Left cardiac atrium (tissue), 4 donors: Measurements from ENCODE around the gene MRPL53. TPM values are rescaled to one million over a fixed set of nuclear protein-coding genes. Genes with fewer than 3 reads are reported as not detected.
"Not testable (repeated sequence)": the region's sequence is repeated elsewhere in the genome, so short reads cannot be mapped to it uniquely, and the experiment has no call there.

ENCODE experiments used
- ATAC-seq, 2 donors: fragments of 200-7000 bp; cut with Tn5 transposase; one replicate each; pipeline ENCODE4 v1.9.1; 2020; ENCODE audit warnings: mild to moderate bottlenecking in 2 of 2, moderate library complexity in 2 of 2
- DNase-seq: peaks from one replicate; pipeline ENCODE4 v3.0.0-alpha.2; 2020
- intact Hi-C, 2 donors: fragments of 100-400 bp; cut with DNase I; formaldehyde crosslinking; loops; one replicate each; pipeline versions ENCODE4 v1.14.1 to v1.15.1; 2022 to 2023
- total RNA-seq, 2 donors: library from RNA; stranded (reverse); fragmentation: NEBNext Ultra II Directional; extraction: Animal tissue kit (Norgen Biotek cat#: 25700); gene quantifications; one replicate each; pipeline ENCODE4 v1.2.1, GENCODE V29; 2021
- donor health status: DM: no; HTN: yes; CAD: no.
- donor health status: DM: no; HTN: yes; CAD: no; lungs with severe emphysema.
- donor health status: DM: yes; HTN: yes; CAD: no.
- donor health status: Dilated cardiomyopathy.

MRPL53 gene
- total RNA-seq, 2 donors from 2014 or later: 110 to 127 TPM

GRCh38 chr2:74459503-74460118 is 12.9 kb downstream of the MRPL53 start:
- ATAC-seq, intact Hi-C loops, DNase-seq: not testable (repeated sequence)

GRCh38 chr2:74458938-74459363 is 13.5 kb downstream of the MRPL53 start:
- DNase-seq (no peak), ATAC-seq (no peak)
- intact Hi-C loops: no loop called here

GRCh38 chr2:74458132-74458937 is 14.1 kb downstream of the MRPL53 start, which contains the start of gene WBP1:
TSS of gene WBP1 (plus strand) at chr2:74458438. CDS start at chr2:74458603, 165 bp downstream.
- ATAC-seq: peak; percentile 93 to 94

GRCh38 chr2:74457549-74458131 is 14.8 kb downstream of the MRPL53 start:
- DNase-seq: peak; percentile 69
- intact Hi-C loops: no loop called here
- peak; percentile 36 to 42 for ATAC-seq

More at GRCh38 chr2:74458132-74458937, 14.1 kb downstream of the MRPL53 start, which contains the start of gene WBP1:
- peak; percentile 100 for DNase-seq
- intact Hi-C loops: no loop called here

- intact Hi-C loops: no loop called here
Observed at GRCh38 chr2:74457129-74457548, 15.3 kb downstream of the MRPL53 start.

GRCh38 chr2:74454654-74455511 is 17.6 kb downstream of the MRPL53 start, which contains the start of gene INO80B:
TSS of gene INO80B (plus strand) at chr2:74455087. CDS start at chr2:74455117, 30 bp downstream.
- DNase-seq (peak; percentile 95), ATAC-seq (peak; percentile 57 to 61)
- intact Hi-C loops: no loop called here

More at GRCh38 chr2:74457129-74457548, 15.3 kb downstream of the MRPL53 start:
- ATAC-seq (no peak), DNase-seq (no peak)

- no peak for ATAC-seq
- intact Hi-C loops: no loop called here
Observed at GRCh38 chr2:74450570-74451190, 21.8 kb downstream of the MRPL53 start.

GRCh38 chr2:74448771-74449170 is 23.7 kb downstream of the MRPL53 start:
- DNase-seq: no peak
- intact Hi-C loops: no loop called here
- ATAC-seq: no peak

More at GRCh38 chr2:74450570-74451190, 21.8 kb downstream of the MRPL53 start:
- no peak for DNase-seq

GRCh38 chr2:74447230-74447999 is 25.1 kb downstream of the MRPL53 start:
- DNase-seq (no peak), ATAC-seq (no peak)
- intact Hi-C loops: no loop called here

GRCh38 chr2:74444498-74445318 is 27.8 kb downstream of the MRPL53 start:
- no peak for DNase-seq
- intact Hi-C loops: no loop called here
- no peak for ATAC-seq

- DNase-seq, ATAC-seq, intact Hi-C loops: not testable (repeated sequence)
Observed at GRCh38 chr2:74442483-74443297, 29.8 kb downstream of the MRPL53 start.

- intact Hi-C loops: no loop called here
- DNase-seq (peak; percentile 68), ATAC-seq (peak; percentile 14 to 30)
Observed at GRCh38 chr2:74441690-74442482, 30.6 kb downstream of the MRPL53 start, which contains the start of gene RTKN. TSS of gene RTKN (minus strand) at chr2:74441937. CDS start at chr2:74441816, 121 bp downstream.

- no peak for DNase-seq
- peak; percentile 4 to 6 for ATAC-seq
- intact Hi-C loops: no loop called here
Observed at GRCh38 chr2:74441170-74441689, 31.2 kb downstream of the MRPL53 start.

- peak; percentile 94 to 95 for ATAC-seq
- intact Hi-C loops: no loop called here
- peak; percentile 93 for DNase-seq
Observed at GRCh38 chr2:74440378-74441169, 31.9 kb downstream of the MRPL53 start.
